GM21723 (cell line): ENCODE results near the gene ZSWIM2.
"Not testable (repeated sequence)": the region's sequence is repeated elsewhere in the genome, so short reads cannot be mapped to it uniquely, and the experiment has no call there.

ENCODE experiments used
- ATAC-seq: cut with Tn5 transposase; IDR thresholded peaks from one replicate; pipeline ENCODE4 v1.9.1; 2021; ENCODE audit warnings: mild to moderate bottlenecking, moderate library complexity; ENCODE audit not compliant: unreplicated experiment

Gene ZSWIM2

GRCh38 chr2:186842373-186842772 lies 6.6 kb downstream of the ZSWIM2 start:
- no peak for ATAC-seq

- ATAC-seq, result no peak
Observed at GRCh38 chr2:186841940-186842339, 7.0 kb downstream of the ZSWIM2 start.

- ATAC-seq, result no peak
Observed at GRCh38 chr2:186835628-186836027, 13.3 kb downstream of the ZSWIM2 start.

GRCh38 chr2:186827862-186828492 lies 21.0 kb downstream of the ZSWIM2 start:
- no peak for ATAC-seq

GRCh38 chr2:186827411-186827810 lies 21.6 kb downstream of the ZSWIM2 start:
- ATAC-seq, result no peak

- no peak for ATAC-seq
Observed at GRCh38 chr2:186822323-186822722, 26.6 kb downstream of the ZSWIM2 start.

GRCh38 chr2:186820303-186820702 lies 28.7 kb downstream of the ZSWIM2 start:
- ATAC-seq, result no peak

GRCh38 chr2:186811760-186812159 lies 37.2 kb downstream of the ZSWIM2 start:
- not testable (repeated sequence) for ATAC-seq

GRCh38 chr2:186806591-186806990 lies 42.4 kb downstream of the ZSWIM2 start:
- ATAC-seq, result no peak

- not testable (repeated sequence) for ATAC-seq
Observed at GRCh38 chr2:186798604-186799003, 50.4 kb downstream of the ZSWIM2 start.

GRCh38 chr2:186784930-186785329 lies 64.0 kb downstream of the ZSWIM2 start:
- no peak for ATAC-seq

- ATAC-seq, result no peak
Observed at GRCh38 chr2:186783254-186783653, 65.7 kb downstream of the ZSWIM2 start.

- ATAC-seq, result no peak
Observed at GRCh38 chr2:186780701-186781316, 68.2 kb downstream of the ZSWIM2 start.
